Common myeloid progenitor, CD34-positive (primary cell): ENCODE results near the gene FNDC10.
A peak's percentile ranks its signal among the peaks of the same experiment; 100 is the strongest.

ENCODE experiments used
- CTCF ChIA-PET: fragments of 350-600 bp; sonication (Branson Sonifier 250); formaldehyde crosslinking; loops from one replicate; lab custom pipeline; 2021; ENCODE audit warnings: antibody characterized with exemption; lab: Charles Lee
- POLR2A ChIA-PET: fragments of 350-600 bp; sonication (Branson Sonifier 250); formaldehyde crosslinking; loops from one replicate; lab custom pipeline; 2021; ENCODE audit warnings: antibody characterized with exemption; lab: Charles Lee
- DNase-seq, 3 donors: peaks; one replicate each; pipeline versions ENCODE4 v3.0.0 to v3.0.0-alpha.2; 2013
- H3K27ac ChIP-seq, 2 experiments: 1 replicate in 1 of 2; 2 replicates in 1 of 2; pipeline ENCODE4 v1.7.0; 2013; ENCODE audit warnings: inconsistent platforms in 2 of 2, low read length in 2 of 2, mild to moderate bottlenecking in 2 of 2, low read depth in 1 of 2, moderate library complexity in 1 of 2; ENCODE audit not compliant: severe bottlenecking in 2 of 2, insufficient read depth in 1 of 2, poor library complexity in 1 of 2
- H3K27me3 ChIP-seq, 5 experiments: replicated peaks in 2 of 5; 1 replicate in 3 of 5; 2 replicates in 2 of 5; pipeline versions ENCODE4 v1.6.1 to v1.7.0; 2013; ENCODE audit warnings: low read length in 4 of 5, mild to moderate bottlenecking in 2 of 5, moderate library complexity in 2 of 5, inconsistent platforms in 1 of 5; ENCODE audit not compliant: insufficient read depth in 5 of 5, control insufficient read depth in 4 of 5
- H3K36me3 ChIP-seq, 4 experiments: 1 replicate in 2 of 4; 2 replicates in 2 of 4; pipeline versions ENCODE4 v1.6.1 to v1.7.0; 2013; ENCODE audit warnings: low read length in 3 of 4, control low read depth in 1 of 4, mild to moderate bottlenecking in 1 of 4; ENCODE audit not compliant: control insufficient read depth in 4 of 4, insufficient read depth in 4 of 4
- H3K4me1 ChIP-seq, 4 experiments: 1 replicate in 3 of 4; 2 replicates in 1 of 4; pipeline versions ENCODE4 v1.6.1 to v1.7.1; 2013; ENCODE audit warnings: low read length in 3 of 4, mild to moderate bottlenecking in 3 of 4, control low read depth in 1 of 4, inconsistent platforms in 1 of 4, moderate library complexity in 1 of 4; ENCODE audit not compliant: control insufficient read depth in 4 of 4, insufficient read depth in 4 of 4; ENCODE audit errors: control extremely low read depth in 1 of 4
- H3K4me3 ChIP-seq, 7 experiments: 1 replicate in 4 of 7; 2 replicates in 3 of 7; pipeline versions ENCODE4 v1.5.1 to v1.7.0; 2013; ENCODE audit warnings: mild to moderate bottlenecking in 7 of 7, low read length in 6 of 7, moderate library complexity in 6 of 7, inconsistent platforms in 2 of 7, low read depth in 2 of 7, control low read depth in 1 of 7; ENCODE audit not compliant: insufficient read depth in 4 of 7, control insufficient read depth in 1 of 7; ENCODE audit errors: extremely low read depth in 1 of 7
- H3K9me3 ChIP-seq, 5 experiments: 1 replicate in 4 of 5; 2 replicates in 1 of 5; pipeline versions ENCODE4 v1.6.1 to v1.7.1; 2013; ENCODE audit warnings: low read length in 4 of 5, mild to moderate bottlenecking in 2 of 5, inconsistent platforms in 1 of 5, low read depth in 1 of 5, moderate library complexity in 1 of 5; ENCODE audit not compliant: control insufficient read depth in 4 of 5, insufficient read depth in 2 of 5; ENCODE audit errors: control extremely low read depth in 1 of 5
- WGBS: methylation state at CpG from one replicate; pipeline ENCODE4 v1.1.5; 2013; ENCODE audit not compliant: insufficient coverage; 5-methylcytosine and 5-hydroxymethylcytosine counted together

FNDC10 gene

DNA sequence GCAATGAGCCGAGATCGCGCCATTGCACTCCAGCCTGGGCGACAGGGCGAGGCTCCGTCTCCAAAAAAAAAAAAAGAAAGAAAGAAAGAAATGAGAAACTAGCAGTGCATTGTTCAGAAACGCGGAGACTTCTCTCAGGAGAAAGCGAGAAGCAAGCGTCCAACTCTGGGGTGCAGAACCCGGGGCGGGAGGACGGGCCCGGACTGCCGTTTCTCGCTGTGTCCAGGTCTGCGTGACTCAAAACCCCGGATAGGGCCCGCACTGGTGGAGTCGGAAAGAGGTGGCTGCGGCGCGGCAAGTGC is 15.0 kb upstream of the FNDC10 start:
- H3K27ac ChIP-seq, result peak overlapping the region; percentile 15 to 97
- ChIA-PET POLR2A (interaction anchor here (0.5 to 3.1 kb wide), 3 partner anchors 12 to 191 kb away, joined by 3 to 20 read pairs (median 7); no protein-coding TSS in a partner anchor), CTCF (interaction anchor here (1.4 to 1.8 kb wide), 2 partner anchors 18 to 41 kb away, joined by 4 to 5 read pairs; no protein-coding TSS in a partner anchor)
- WGBS, result 0% methylated on average over 21 of the region's 23 CpGs
- H3K4me3 ChIP-seq, result peak overlapping the region; percentile 82 to 98 (median 92)
- peaks cover 5 to 44% (median 31%) of the 10 kb centered on the region in 4 experiments for H3K4me1 ChIP-seq
- H3K27me3 ChIP-seq, result no peaks in the 10 kb centered on the region
- no peaks in the 10 kb centered on the region for H3K9me3 ChIP-seq
- DNase-seq, result no peak
- H3K36me3 ChIP-seq, result peaks cover 0 to 11% (median 8%) of the 10 kb centered on the region in 4 experiments

DNA sequence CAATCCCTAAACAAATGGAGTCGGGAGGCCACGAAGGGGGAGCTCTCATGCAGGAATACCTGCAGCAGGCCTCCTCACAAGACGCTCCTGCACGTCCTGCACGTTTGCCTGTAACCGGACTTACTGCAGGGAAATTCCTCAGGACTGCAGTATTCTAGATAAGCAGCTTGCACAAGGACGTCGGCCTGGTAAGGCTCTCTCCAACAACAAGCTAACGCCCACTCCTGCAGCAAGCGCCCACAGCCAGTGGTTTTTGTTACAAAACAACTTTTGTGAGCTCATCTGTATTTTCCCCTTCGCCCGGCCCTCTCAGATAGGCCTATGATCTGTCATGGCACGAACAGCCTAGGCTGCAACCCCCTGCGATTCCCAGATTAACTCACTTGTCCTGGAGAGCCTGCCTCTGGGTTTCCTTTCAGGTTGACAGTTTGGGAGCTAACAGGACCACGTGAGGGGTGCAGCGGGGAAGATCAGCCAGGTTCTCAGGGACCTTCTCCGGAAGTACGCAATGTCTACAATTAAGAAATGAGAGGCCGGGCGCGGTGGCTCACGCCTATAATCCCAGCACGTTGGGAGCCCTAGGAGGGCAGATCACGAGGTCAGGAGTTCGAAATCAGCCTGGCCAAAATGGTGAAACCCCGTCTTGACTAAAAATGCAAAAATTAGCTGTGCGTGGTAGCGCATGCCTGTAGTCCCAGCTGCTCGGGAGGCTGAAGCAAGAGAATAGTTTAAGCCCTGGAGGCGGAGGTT is 14.4 kb upstream of the FNDC10 start:
- peak; percentile 41 to 88 (median 78) for DNase-seq
- POLR2A ChIA-PET, result interaction anchor here (0.5 to 3.1 kb wide), 3 partner anchors 11 to 191 kb away, joined by 3 to 20 read pairs (median 7); no protein-coding TSS in a partner anchor
- CTCF ChIA-PET, result interaction anchor here (0.5 to 1.8 kb wide), 6 partner anchors 12 to 40 kb away, joined by 3 to 5 read pairs (median 4); no protein-coding TSS in a partner anchor
- Histone ChIP-seq H3K4me1 (peaks cover 5 to 44% (median 31%) of the 10 kb centered on the region in 4 experiments), H3K4me3 (peak overlapping the region; percentile 82 to 98 (median 92)), H3K9me3 (no peaks in the 10 kb centered on the region), H3K27me3 (no peaks in the 10 kb centered on the region), H3K27ac (peak overlapping the region; percentile 15 to 97), H3K36me3 (peaks cover 0 to 11% (median 8%) of the 10 kb centered on the region in 4 experiments)
- WGBS, result 15% methylated on average over 25 of the region's 30 CpGs

- Histone ChIP-seq H3K4me3 (peak overlapping the region in 4 of 7 experiments; percentile 82 to 92 (median 89)), H3K27me3 (no peaks in the 10 kb centered on the region), H3K27ac (peak overlapping the region in 1 of 2 experiments; percentile 97), H3K36me3 (peaks cover 0 to 11% (median 8%) of the 10 kb centered on the region in 4 experiments), H3K4me1 (peaks cover 5 to 44% (median 31%) of the 10 kb centered on the region in 4 experiments), H3K9me3 (no peaks in the 10 kb centered on the region)
- ChIA-PET POLR2A (interaction anchor here (1.9 to 3.1 kb wide), 2 partner anchors 10 to 16 kb away, joined by 7 to 20 read pairs; no protein-coding TSS in a partner anchor), CTCF (interaction anchor here (0.5 to 1.8 kb wide), 6 partner anchors 11 to 41 kb away, joined by 3 to 5 read pairs (median 4); no protein-coding TSS in a partner anchor)
- WGBS, result 59% methylated on average over 8 of the region's 11 CpGs
- no peak for DNase-seq
Measured at GRCh38 chr1:1613509-1614082, 13.7 kb upstream of the FNDC10 start.

DNA sequence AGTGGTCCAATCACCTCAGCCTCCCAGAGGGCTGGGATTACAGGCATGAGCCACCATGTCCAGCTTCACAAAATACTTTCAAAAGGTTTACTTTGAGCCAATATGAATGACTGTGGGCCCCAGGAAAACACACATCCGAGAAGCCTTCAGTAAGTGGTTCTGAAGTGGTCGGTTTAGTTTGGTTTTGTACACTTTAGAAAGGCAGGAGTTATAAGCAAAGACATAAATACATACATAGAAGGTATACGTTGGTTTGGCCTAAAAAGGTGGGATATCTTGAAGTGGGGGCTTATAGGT is 12.1 kb upstream of the FNDC10 start:
- 100% methylated on average over 1 of the region's 3 CpGs for WGBS
- H3K36me3 ChIP-seq, result no peaks in the 10 kb centered on the region
- CTCF ChIA-PET, result interaction anchor here (0.6 to 1.2 kb wide), 3 partner anchors 15 to 56 kb away, joined by 3 to 4 read pairs (median 3); no protein-coding TSS in a partner anchor
- no peaks in the 10 kb centered on the region for H3K9me3 ChIP-seq
- no peaks in the 10 kb centered on the region for H3K27me3 ChIP-seq
- H3K4me3 ChIP-seq, result no peak overlapping the region
- H3K4me1 ChIP-seq, result peaks cover 5 to 46% (median 37%) of the 10 kb centered on the region in 4 experiments
- H3K27ac ChIP-seq, result no peak overlapping the region
- POLR2A ChIA-PET, result no interaction called here
- DNase-seq, result no peak

- no peaks in the 10 kb centered on the region for H3K36me3 ChIP-seq
- CTCF ChIA-PET, result no interaction called here
- POLR2A ChIA-PET, result interaction anchor here (0.6 kb wide), 1 partner anchor 7 kb away, joined by 5 read pairs; no protein-coding TSS in a partner anchor
- no peaks in the 10 kb centered on the region for H3K9me3 ChIP-seq
- peaks cover 5 to 43% (median 33%) of the 10 kb centered on the region in 4 experiments for H3K4me1 ChIP-seq
- no peak overlapping the region for H3K4me3 ChIP-seq
- WGBS, result 100% methylated on average over 6 of the region's 9 CpGs
- H3K27me3 ChIP-seq, result no peaks in the 10 kb centered on the region
- no peak overlapping the region for H3K27ac ChIP-seq
- DNase-seq, result no peak
Measured at GRCh38 chr1:1610796-1611195, 10.9 kb upstream of the FNDC10 start.

GRCh38 chr1:1609822-1610485 is 10.0 kb upstream of the FNDC10 start:
- Histone ChIP-seq H3K4me3 (no peak overlapping the region), H3K9me3 (no peaks in the 10 kb centered on the region), H3K27me3 (no peaks in the 10 kb centered on the region), H3K36me3 (no peaks in the 10 kb centered on the region), H3K27ac (no peak overlapping the region), H3K4me1 (peaks cover 5 to 42% (median 33%) of the 10 kb centered on the region in 4 experiments)
- ChIA-PET POLR2A (no interaction called here), CTCF (interaction anchor here (1.1 kb wide), 1 partner anchor 56 kb away, joined by 4 read pairs; no protein-coding TSS in a partner anchor)
- 82% methylated on average over 11 of the region's 12 CpGs for WGBS
- no peak for DNase-seq
